ENCODE results near the gene ANXA4. TPM values are rescaled to one million over a fixed set of nuclear protein-coding genes. Genes with fewer than 3 reads are reported as not detected.
A peak's percentile ranks its signal among the peaks of the same experiment; 100 is the strongest.
"Not testable (repeated sequence)": the region's sequence is repeated elsewhere in the genome, so short reads cannot be mapped to it uniquely, and the experiment has no call there.

The ANXA4 gene
- 25.5 TPM for polyA plus RNA-seq (2012; ENCODE audit: insufficient read depth, insufficient read length)

DNA sequence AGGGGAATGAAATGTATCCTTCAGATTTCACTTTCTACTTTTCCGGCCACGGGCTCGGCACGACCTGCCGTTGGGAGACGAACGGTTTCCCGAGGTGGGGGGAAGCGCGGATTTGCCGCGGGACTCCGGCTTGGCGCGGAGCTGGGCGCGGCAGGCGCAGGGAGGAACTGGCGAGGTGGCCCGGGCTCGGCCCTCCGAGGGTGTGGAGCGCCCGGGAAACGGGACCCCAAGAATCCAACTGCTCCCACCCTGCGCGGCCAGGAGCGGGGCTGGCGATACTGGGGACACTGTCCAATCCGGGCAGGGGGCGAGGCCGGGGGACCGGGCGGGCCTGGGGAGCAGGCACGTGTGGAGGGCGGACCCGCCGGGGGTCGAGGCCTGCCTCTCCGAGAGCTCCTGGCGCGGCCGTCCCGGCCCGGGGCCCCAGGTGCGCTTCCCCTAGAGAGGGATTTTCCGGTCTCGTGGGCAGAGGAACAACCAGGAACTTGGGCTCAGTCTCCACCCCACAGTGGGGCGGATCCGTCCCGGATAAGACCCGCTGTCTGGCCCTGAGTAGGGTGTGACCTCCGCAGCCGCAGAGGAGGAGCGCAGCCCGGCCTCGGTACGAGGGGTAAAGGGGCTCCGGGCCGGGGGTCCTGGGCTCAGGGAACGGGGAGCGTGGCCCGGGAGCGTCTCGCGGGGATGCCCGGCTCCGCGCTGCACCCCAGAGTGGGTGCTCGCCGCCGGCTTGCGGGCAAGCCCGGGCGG is at the start of gene ANXA4:
Gene ANXA4, plus strand, starts transcription at position 560 of the 747 bp plus-strand sequence. CDS start 39,432 bp downstream, outside the sequence.
- DNase-seq (ENCODE audit: low read depth, low spot score): peak; percentile 30
- peak within 1 kb of the TSS; percentile 53 for H3K4me3 ChIP-seq (ENCODE audit: low read length)

DNA sequence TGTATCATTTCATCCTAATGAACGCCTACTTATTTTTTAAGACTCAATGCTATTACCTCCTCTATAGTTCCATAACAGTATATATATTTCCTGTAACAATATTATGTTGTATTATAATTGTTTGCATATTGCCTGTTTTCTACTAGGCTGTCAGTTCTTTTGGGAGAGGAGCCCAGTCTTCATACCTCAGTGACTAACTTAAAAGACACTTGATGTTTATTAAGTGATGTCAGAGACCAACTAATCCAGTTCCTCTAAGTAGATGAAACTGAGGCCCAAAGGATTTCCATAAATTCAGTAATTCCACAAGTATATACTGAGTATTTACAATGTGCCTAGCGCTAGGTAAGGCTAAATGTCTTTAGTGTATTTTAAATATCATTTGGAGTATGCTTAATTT is 49.5 kb upstream of the ANXA4 start:
- DNase-seq (ENCODE audit: low read depth, low spot score): no peak
- H3K4me3 ChIP-seq (ENCODE audit: low read length): no peak overlapping the region

DNA sequence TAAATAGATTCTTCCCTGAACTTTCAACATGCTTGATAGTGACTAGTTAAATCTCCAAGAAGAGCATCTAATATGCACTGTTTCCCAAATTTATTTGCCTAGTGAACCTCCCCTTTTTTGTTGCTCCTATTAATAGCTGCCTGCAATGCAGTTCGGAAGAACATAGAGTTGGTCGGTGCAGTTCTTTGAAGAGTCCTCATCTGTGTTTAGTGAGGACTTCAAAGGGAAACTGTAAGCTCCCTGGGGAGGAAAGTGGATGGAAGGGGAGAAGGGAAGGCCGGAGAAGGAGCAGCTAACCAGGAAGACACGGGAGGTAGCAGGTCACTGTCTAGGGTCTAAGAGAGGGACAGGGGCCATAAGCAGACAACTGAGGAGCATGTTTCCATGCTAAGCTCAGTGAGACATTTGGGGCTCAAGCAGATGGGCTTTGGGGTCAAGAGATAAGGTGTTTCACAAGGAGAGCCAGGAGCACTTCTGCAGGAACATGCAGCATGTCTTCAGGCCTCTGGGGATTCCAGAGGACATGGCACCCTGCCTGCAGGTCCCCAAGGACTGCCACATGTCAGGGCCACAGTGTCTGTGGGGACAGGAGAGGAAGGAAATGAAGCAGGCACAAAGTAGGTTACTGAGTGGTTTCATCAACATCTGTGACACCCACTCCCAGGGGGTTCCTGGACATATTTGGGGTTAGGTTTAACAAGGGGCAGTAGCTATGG is 48.7 kb upstream of the ANXA4 start:
- peak overlapping the region; percentile 30; the same call in 1 of the 2 replicates for H3K4me3 ChIP-seq (ENCODE audit: low read length)
- peak; percentile 65 for DNase-seq (ENCODE audit: low read depth, low spot score)

DNA sequence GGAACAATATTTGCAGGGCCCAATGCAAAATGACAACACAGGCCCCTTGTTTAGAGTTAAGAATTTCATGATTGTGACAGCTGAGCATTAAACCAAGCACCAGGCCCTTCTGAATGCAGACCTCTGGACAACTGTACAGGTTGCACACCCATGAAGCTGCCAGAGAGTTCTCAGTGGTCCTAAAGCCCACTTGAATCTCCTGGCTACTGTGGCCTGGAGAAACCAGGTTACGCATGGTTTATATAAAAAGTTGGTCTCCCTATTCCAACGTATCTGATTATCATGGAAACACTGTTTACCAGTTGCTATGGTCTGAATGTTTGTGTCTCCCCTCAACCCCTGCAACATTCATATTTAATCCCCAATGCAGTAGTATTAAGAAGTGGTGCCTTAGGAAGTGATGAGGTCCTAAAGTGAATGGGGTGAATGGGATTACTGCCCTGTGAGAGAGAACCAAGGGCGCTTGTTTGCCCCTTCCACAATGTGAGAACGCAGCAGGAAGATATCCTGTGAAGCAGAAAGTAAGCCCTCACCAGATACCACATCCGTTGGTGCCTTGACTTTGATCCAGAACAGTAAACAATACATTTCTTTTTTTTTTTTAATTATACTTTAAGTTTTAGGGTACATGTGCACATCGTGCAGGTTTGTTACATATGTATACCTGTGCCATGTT is 48.0 kb upstream of the ANXA4 start:
- H3K4me3 ChIP-seq (ENCODE audit: low read length): peak overlapping the region; percentile 30
- peak; percentile 91 for DNase-seq (ENCODE audit: low read depth, low spot score)

DNA sequence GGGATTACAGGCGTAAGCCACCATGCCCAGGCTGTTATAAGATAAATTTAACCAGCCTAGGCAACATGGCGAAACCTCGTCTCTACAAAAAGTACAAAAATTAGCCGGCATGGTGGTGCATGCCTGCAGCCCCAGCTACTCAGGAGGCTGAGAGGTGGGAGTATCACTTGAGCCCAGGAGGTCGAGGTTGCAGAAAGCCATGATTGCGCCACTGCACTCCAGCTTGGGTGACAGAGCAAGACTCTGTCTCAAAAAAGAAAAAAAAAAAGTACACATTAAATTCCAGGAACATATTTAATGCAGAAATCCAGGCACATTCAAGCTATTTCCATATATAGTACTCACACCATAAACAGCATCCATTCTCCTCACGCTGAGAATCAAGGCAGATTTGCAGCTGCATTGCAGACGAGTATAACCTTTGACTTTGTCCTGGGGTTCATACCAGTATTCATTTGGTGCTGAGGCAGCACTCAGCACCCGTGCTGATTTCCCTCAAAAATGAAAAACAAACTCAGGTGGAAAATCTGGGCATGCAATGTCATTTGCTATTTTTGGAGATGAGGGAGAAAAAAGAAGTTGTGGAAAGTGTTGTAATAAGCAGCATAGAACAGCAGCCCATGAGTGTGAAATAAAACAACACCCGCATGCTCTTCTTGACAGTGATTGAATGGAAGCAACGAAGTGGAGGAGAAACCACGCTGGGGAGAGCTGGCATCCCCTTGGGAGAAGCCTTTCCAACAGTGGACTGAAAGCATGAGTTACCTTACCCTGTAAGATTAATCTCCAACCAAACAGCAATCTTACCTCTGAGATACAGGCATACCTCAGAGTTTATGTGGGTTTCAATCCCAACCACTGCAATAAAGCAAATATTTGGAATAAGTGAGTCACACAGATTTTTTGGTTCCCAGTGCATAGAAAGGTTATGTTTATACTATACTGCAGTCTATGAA is 46.8 kb upstream of the ANXA4 start:
- no peak overlapping the region for H3K4me3 ChIP-seq (ENCODE audit: low read length)
- DNase-seq (ENCODE audit: low read depth, low spot score): no peak

DNA sequence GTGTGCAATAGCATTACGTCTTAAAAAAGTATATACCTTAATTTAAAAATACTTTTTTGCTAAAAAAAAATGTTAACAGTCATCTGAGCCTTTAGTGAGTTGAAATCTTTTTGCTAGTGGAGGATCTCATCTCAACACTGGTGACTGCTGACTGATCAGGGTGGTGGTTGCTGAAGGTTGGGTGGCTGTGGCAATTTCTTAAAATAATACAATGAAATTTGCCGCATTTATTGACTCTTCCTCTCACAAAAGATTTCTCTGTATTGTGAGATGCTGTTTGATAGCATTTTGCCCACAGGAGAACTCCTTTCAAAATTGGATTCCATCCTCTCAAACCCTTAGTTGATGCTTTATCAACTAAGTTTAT is 46.1 kb upstream of the ANXA4 start:
- H3K4me3 ChIP-seq (ENCODE audit: low read length): no peak overlapping the region
- DNase-seq (ENCODE audit: low read depth, low spot score): no peak

DNA sequence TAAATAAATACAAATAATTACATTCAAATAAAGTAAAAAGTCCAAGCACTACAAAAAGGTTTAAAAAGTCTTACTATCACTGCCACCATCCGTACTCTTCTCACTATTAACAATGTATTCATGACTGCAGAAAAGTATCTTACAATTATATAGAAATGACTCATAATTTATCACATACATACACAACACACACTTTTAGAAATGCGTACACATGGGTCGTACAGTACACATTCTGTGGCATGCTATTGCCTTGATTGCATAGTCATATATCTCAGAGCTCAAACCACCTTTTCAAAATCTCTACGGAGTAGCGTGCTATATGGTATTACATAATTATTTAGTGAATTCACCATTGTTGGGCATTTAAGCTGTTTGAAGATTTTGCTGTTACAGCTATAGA is 41.6 kb upstream of the ANXA4 start:
- no peak for DNase-seq (ENCODE audit: low read depth, low spot score)
- no peak overlapping the region for H3K4me3 ChIP-seq (ENCODE audit: low read length)

DNA sequence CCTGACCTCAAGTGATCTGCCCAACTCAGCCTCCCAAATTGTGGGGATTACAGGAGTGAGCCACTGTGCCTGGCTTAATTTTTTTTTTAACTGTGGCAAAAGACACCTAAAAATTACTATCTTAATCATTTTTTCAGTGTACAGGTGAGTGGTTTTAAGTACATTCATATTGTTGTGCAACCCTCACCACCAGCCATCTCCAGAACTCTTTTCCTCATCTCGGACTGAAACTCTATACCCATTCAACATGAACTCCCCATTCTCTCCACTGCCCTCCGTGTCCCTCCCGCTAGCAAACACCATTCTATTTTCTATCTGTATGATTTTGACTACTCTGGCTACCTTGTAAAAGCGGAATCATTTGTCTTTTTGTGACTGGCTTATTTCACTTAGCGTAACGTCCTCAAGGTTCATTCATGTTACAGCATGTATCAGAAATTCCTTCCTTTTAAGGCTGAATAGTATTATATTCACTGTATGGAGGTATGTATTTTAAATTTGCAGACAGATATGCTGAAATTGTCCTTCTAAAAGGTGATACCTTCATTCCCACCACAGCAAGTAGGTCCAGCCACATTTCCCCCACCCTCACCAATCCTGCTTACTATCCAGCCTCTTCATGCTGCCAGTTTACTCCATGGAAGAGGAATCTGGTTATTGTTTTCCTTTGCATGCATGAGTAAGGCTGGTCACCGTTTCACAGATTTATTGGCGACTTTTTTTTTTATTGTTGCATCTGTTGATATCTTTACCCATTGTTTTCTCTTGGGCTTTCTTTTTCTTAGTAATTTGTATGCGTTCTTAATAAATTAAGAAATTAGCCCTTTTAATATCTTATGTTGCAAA is 40.6 kb upstream of the ANXA4 start:
- DNase-seq (ENCODE audit: low read depth, low spot score): no peak
- H3K4me3 ChIP-seq (ENCODE audit: low read length): no peak overlapping the region

DNA sequence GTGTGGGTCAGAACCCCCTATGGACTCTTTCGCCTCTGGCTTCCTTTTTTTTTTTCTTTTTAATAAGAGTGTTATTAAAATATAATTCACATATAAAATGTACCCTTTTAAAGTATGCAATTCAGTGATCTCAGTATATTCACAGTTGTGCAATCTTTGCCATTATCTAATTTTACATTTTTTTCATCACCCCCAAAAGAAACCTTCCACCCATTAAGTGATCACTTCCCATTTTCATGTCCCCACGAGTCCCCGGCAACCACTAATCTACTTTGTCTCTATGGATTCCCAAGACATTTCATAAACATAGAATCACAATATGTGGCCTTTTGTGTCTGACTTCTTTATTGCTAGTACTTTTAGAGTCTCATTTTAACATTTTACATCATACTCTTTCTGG is 38.7 kb upstream of the ANXA4 start:
- no peak overlapping the region for H3K4me3 ChIP-seq (ENCODE audit: low read length)
- DNase-seq (ENCODE audit: low read depth, low spot score): no peak

DNA sequence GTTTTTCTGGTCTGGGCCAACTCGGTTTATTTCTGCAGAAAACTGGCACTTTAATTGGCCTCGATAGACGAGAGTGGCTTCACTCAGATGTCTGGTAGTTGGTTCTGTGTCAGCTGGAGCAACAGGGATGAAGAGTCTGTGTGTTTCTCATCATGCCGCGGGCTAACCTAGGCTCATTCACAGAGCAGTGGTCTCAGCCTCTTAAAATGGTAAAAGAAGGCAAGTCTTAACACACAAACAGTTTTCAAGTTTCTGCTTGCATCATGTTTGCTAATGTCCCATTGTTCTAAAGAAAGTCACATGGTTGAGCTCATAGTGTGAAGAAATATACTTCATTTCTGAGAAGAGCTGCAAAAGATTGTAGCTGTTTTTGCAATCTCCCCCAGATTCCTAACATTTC is 37.5 kb upstream of the ANXA4 start:
- no peak overlapping the region for H3K4me3 ChIP-seq (ENCODE audit: low read length)
- DNase-seq (ENCODE audit: low read depth, low spot score): no peak

DNA sequence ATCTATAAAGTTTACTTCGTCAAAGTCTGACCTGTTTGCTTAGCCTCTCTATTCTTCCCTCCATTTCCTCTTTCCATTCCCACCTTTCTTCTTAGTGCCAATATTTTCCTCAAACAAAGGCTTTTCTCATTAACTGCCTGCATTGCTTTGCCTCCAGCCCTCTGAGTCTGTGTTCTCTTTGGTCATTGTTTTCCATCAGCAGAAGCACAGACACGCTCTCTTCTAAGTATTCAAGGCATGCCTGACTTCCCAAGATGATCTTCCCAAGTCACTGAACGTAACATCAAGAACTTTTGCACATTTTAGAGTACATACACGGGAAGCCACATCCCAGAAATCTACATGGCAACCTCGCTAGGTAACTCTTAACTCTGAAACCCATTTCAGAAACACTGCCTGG is 32.6 kb upstream of the ANXA4 start:
- no peak overlapping the region for H3K4me3 ChIP-seq (ENCODE audit: low read length)
- DNase-seq (ENCODE audit: low read depth, low spot score): no peak

DNA sequence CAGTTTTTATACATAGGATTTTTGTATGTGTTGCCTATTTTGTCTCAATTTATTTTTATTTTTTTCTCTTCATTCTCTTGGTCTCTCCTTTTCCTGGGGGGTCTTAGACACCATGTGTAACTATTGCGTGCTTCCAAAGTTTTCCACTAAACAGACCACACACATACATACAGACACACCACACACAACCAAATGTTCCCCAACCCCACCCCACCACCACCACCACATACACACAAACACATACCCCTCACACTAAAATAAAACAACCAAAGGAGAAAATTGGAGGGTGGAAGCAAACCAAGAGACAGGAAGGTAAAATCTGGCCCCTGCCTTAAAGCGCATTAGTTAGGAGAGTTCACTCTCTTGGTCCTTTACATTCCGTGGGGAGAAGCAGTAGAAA is 30.0 kb upstream of the ANXA4 start:
- no peak for DNase-seq (ENCODE audit: low read depth, low spot score)
- H3K4me3 ChIP-seq (ENCODE audit: low read length): no peak overlapping the region

DNA sequence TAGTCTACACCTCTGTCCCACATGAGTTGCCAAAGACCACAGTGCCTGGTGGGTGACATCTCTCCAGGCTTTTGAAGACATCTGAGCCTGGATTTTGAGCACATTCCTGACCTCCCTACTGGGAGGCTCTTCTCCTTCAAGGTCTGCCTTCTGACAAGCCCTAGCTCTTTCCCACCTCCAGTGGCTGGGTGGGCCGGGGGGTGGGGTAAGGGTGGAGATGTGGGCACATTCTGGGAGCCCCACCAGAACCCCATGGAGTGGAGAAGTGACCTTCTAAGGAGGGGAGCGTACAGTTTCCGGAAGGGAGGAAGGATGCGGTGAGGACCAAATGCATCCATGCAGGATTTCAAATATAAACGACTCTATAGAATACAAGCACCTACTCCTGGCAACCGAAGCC is 27.9 kb upstream of the ANXA4 start:
- no peak for DNase-seq (ENCODE audit: low read depth, low spot score)
- H3K4me3 ChIP-seq (ENCODE audit: low read length): no peak overlapping the region

DNA sequence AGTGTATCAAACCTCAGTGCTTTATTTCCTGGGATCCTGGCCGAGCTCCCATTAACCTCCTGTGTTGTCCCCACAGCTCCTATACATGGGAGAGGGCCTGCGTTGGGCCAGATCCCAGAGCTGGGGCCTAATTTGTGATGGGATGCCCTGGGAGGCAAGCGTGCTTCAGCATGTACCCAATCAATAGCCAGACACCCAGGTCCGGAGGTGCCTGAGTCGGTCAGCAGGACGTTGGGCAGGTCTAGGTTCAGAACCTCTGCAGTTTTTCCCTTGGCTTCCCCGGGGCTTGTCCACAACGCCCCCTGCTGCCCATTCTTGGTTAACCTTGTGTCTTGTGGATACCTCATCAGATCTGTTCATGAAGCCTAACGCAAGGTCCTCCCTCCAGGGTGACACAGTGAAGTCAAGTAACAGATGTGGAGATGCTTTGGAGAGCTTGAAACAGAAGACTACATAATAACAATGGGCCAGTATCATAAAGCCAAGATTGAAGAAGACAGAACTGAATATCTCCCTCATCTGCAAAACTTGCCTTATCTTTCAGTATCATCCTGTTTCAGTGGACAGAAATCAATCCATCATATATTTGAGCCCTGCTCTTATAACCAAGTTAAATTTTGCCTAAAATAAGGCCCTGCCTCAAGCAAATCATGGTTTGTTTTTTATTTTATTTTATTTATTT is 27.3 kb upstream of the ANXA4 start:
- H3K4me3 ChIP-seq (ENCODE audit: low read length): not testable (repeated sequence)
- DNase-seq (ENCODE audit: low read depth, low spot score): peak; percentile 74

DNA sequence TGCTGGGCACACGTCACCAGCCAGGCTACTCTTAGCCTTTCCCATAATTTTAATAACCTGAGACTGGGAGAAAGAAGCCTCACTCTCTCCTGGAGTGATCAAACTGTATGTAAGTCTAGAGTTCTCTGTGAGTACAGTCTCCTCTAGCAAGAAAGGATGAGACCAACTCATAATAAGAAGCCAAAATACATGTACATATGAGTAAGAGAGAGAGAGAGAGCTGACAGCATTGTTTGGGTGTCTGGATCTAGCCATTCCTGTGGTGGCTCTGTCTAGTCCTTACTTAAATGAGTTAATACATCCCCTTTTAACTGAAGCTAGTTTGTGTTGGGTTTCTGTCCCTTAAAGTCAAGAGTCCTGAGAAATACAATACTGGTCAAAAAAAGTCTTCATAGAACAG is 26.0 kb upstream of the ANXA4 start:
- no peak overlapping the region for H3K4me3 ChIP-seq (ENCODE audit: low read length)

DNA sequence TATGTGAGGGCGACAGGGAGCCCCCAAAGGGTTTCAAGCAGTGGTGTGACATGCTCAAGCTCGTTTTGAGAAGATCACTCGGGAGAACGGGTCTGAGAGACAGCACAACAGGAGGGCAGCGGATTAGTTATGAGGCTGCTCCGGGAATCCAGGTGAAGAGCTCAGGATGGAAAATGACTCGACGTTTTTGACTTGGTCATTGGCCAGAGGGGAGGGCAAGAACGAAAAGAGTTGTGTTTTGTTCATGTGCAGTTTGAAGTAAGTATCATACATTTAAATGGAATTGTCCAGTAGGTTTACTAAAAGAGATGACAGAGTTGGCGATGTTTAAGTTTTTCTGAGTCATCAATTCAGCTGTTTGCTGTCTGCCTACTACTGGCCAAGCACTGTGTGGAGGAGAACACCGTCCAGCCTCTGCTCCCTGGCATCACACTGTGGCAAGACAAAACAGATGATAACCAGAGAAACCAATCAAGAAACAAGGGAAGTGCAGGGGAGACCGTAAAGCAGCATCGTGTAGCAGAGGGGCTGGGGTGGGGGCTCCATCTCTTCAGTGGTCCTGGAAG is 25.3 kb upstream of the ANXA4 start:
- no peak overlapping the region for H3K4me3 ChIP-seq (ENCODE audit: low read length)
- DNase-seq (ENCODE audit: low read depth, low spot score): no peak

More for the DNA sequence above, 26.0 kb upstream of the ANXA4 start:
- no peak for DNase-seq (ENCODE audit: low read depth, low spot score)

DNA sequence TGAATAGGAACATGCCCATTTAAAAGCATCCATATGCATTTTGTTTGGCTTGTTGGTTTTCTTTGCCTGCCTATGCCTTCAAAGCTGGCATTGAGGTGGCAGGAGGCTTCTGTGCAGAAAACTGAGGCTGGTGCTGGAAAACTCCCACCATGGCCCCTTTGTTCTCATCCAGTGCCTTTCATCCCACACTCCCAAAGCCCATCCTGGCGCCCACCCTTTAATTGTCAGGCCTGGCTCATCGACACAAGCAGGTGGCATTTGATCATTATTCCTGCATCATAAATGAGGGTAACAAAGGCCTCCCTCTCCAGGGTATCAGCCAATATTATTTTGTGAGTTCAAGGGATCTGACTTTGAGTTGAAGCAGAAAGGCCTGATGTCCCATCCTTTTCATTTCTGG is 24.7 kb upstream of the ANXA4 start:
- no peak for DNase-seq (ENCODE audit: low read depth, low spot score)

More for the DNA sequence above, 24.7 kb upstream of the ANXA4 start:
- no peak overlapping the region for H3K4me3 ChIP-seq (ENCODE audit: low read length)
